ENCODE measurements around the gene ANKRD22.

DNA sequence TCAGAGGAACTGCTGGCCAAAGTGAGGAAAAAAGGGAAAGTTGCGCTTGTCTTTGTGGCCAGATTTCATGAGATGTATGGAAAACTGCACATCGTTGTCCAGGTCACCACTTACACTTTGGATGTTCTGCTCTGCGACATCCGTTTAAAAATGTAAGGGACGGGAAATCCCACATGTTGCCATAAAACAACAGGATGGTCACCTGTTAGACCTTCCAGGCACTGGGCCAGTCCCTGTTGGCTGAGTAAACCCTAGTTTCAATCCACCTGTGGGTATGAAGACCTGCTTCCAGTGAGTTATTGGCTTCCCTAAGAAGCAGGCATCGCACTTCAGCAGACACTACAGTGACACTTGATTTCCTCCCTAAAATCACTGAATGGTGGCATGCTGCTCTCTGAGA lies 25.7 kb upstream of the ANKRD22 start:
- TF ChIP-seq POLR2AphosphoS5 (IDR thresholded peaks at IDR 0.05; ENCODE audit: low read depth, low read length) (no peak), TAF1 (IDR thresholded peaks at IDR 0.05; ENCODE audit: low read depth, low read length) (no peak), POLR2A (IDR thresholded peaks at IDR 0.05; ENCODE audit: low read depth, low read length) (no peak), SPI1 (IDR thresholded peaks at IDR 0.05; ENCODE audit: low read depth, low read length) (no peak), POU2F2 (IDR thresholded peaks at IDR 0.05; ENCODE audit: low read depth, low read length) (no peak), PAX5 (IDR thresholded peaks at IDR 0.05; ENCODE audit: insufficient read depth, low read length, severe bottlenecking) (no peak)
